ENCODE results near the gene MAML1.

- TF ChIP-seq NRF1 (conservative IDR thresholded peaks at IDR 0.05; ENCODE audit: low read depth, low read length) (no peak), CTCF (IDR thresholded peaks at IDR 0.05 in 2 of 3, conservative IDR thresholded peaks at IDR 0.05 in 1 of 3; ENCODE audit: control insufficient read depth in 2 of 3, extremely low read depth in 1 of 3, insufficient read depth in 1 of 3, low read depth in 3 of 3, low read length in 3 of 3) (peak; percentile 82 to 91 (median 87); a peak in 5 of 6 replicates), HCFC1 (IDR thresholded peaks at IDR 0.05; ENCODE audit: low read length) (no peak), RFX5 (IDR thresholded peaks at IDR 0.05; ENCODE audit: low read depth, low read length) (no peak), HDAC2 (IDR thresholded peaks at IDR 0.05) (no peak), CREB1 (IDR thresholded peaks at IDR 0.05; ENCODE audit: low read depth) (0 out of 2 replicates have a peak, but pooled peaks have one; percentile 19), POLR2AphosphoS5 (IDR thresholded peaks at IDR 0.05; ENCODE audit: low read length) (no peak), YY1 (IDR thresholded peaks at IDR 0.05; ENCODE audit: low read depth, low read length) (peak; percentile 63; the same call in 1 of the 2 replicates), BHLHE40 (IDR thresholded peaks at IDR 0.05; ENCODE audit: borderline replicate concordance in 1 of 2, low read depth in 2 of 2, low read length in 1 of 2) (peak; percentile 69 to 82; a peak in 3 of 4 replicates), EZH2 (IDR thresholded peaks at IDR 0.05; ENCODE audit: borderline replicate concordance, control insufficient read depth, low read depth, low read length) (no peak), POLR2A (IDR thresholded peaks at IDR 0.05; ENCODE audit: low read depth, low read length) (peak; percentile 32; the same call in 1 of the 2 replicates), FOXK2 (IDR thresholded peaks at IDR 0.05) (no peak), EP300 (IDR thresholded peaks at IDR 0.05; ENCODE audit: borderline replicate concordance in 1 of 2, control insufficient read depth in 1 of 2, low read depth in 2 of 2, low read length in 2 of 2) (no peak)
- TF ChIP-seq, protein P1, sequence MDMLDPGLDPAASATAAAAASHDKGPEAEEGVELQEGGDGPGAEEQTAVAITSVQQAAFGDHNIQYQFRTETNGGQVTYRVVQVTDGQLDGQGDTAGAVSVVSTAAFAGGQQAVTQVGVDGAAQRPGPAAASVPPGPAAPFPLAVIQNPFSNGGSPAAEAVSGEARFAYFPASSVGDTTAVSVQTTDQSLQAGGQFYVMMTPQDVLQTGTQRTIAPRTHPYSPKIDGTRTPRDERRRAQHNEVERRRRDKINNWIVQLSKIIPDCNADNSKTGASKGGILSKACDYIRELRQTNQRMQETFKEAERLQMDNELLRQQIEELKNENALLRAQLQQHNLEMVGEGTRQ (IDR thresholded peaks at IDR 0.05; ENCODE audit: borderline replicate concordance, low read depth, low read length) = peak; percentile 2; the same call in 1 of the 2 replicates
Measured at GRCh38 chr5:179801304-179802206, 68.9 kb downstream of the MAML1 start.
